Smooth muscle cell (in vitro differentiated cells): ENCODE results near the gene RNF130. TPM values are rescaled to one million over a fixed set of nuclear protein-coding genes. Genes with fewer than 3 reads are reported as not detected.

Source experiments
- DNase-seq: peaks from one replicate; lab custom pipeline; 2025; ENCODE audit not compliant: unreplicated experiment; lab: John Stamatoyannopoulos, UW
- H2AFZ ChIP-seq: fragments of 200-600 bp; sonication (generic); 2 replicates; pipeline ENCODE4 v1.6.0; 2016; ENCODE audit warnings: antibody characterized with exemption, low read depth, mild to moderate bottlenecking
- H3F3A ChIP-seq: fragments of 200-600 bp; sonication (generic); 2 replicates; pipeline ENCODE4 v1.6.0; 2017; ENCODE audit warnings: antibody characterized with exemption, low read depth
- H3K27ac ChIP-seq: fragments of 200-600 bp; sonication (generic); 2 replicates; pipeline ENCODE4 v1.5.1; 2016; ENCODE audit warnings: low read depth, mild to moderate bottlenecking
- H3K27me3 ChIP-seq: fragments of 200-600 bp; sonication (generic); 2 replicates; pipeline ENCODE4 v1.6.1; 2016; ENCODE audit warnings: low read depth, mild to moderate bottlenecking
- H3K36me3 ChIP-seq: fragments of 200-600 bp; sonication (generic); 2 replicates; pipeline ENCODE4 v1.5.1; 2016; ENCODE audit warnings: low read depth
- H3K4me1 ChIP-seq: fragments of 200-600 bp; sonication (generic); 2 replicates; pipeline ENCODE4 v1.5.1; 2016; ENCODE audit warnings: low read depth
- H3K4me2 ChIP-seq: fragments of 200-600 bp; sonication (generic); 2 replicates; pipeline ENCODE4 v1.6.0; 2016; ENCODE audit warnings: mild to moderate bottlenecking
- H3K4me3 ChIP-seq: fragments of 200-600 bp; sonication (generic); 2 replicates; pipeline ENCODE4 v1.5.1; 2016; ENCODE audit warnings: mild to moderate bottlenecking
- H3K79me2 ChIP-seq: fragments of 200-600 bp; sonication (generic); 2 replicates; pipeline ENCODE4 v1.6.0; 2016; ENCODE audit warnings: low read depth, mild to moderate bottlenecking
- H3K9ac ChIP-seq: fragments of 200-600 bp; sonication (generic); 2 replicates; pipeline ENCODE4 v1.6.0; 2016; ENCODE audit warnings: low read depth
- H3K9me3 ChIP-seq: fragments of 200-600 bp; sonication (generic); replicated peaks from 2 replicates; pipeline ENCODE4 v1.5.1; 2016; ENCODE audit warnings: low read depth
- H4K20me1 ChIP-seq: fragments of 200-600 bp; sonication (generic); 2 replicates; pipeline ENCODE4 v1.6.0; 2016; ENCODE audit warnings: low read depth
- CTCF ChIP-seq: fragments of 200-600 bp; sonication (generic); IDR thresholded peaks from 2 replicates; pipeline ENCODE4 v1.5.1; 2017; ENCODE audit warnings: borderline replicate concordance, mild to moderate bottlenecking, antibody characterized with exemption; ENCODE audit not compliant: insufficient read depth, poor library complexity, severe bottlenecking
- WGBS: methylation state at CpG from one replicate; pipeline ENCODE4 v1.1.7; 2016; ENCODE audit warnings: low lambda C conversion rate; 5-methylcytosine and 5-hydroxymethylcytosine counted together
- polyA plus RNA-seq: library from polyadenylated mRNA; unstranded; fragments of >200 nt; fragmentation: Nextera tagmentation; extraction: Ambion mirVana; gene quantifications from 2 replicates; pipeline ENCODE4 v1.2.1, GENCODE V29; 2016
- total RNA-seq: library from RNA; depleted of rRNA; stranded (reverse); fragments of >200 nt; gene quantifications from 2 replicates; pipeline ENCODE4 v1.2.3, GENCODE V29; 2014

RNF130 gene
- total and polyA plus RNA-seq, 2 experiments from 2014 or later: 32.4 to 37.5 TPM

- DNase-seq: no peak
- Histone ChIP-seq H4K20me1 (no peaks in the 10 kb centered on the region), H3K9ac (no peak overlapping the region), H3K79me2 (no peaks in the 10 kb centered on the region), H3K27ac (no peak overlapping the region), H3F3A (no peaks in the 10 kb centered on the region), H3K9me3 (no peaks in the 10 kb centered on the region), H3K36me3 (no peaks in the 10 kb centered on the region), H3K4me1 (peaks cover 19% of the 10 kb centered on the region), H2AFZ (no peak overlapping the region), H3K27me3 (no peaks in the 10 kb centered on the region), H3K4me3 (no peak overlapping the region), H3K4me2 (no peak overlapping the region)
- no peak for TF ChIP-seq CTCF
- WGBS: 46% methylated on average over 10 of the region's 10 CpGs
These were observed 12.0 kb upstream of the RNF130 start for GRCh38 chr5:180083529-180084060.

DNA sequence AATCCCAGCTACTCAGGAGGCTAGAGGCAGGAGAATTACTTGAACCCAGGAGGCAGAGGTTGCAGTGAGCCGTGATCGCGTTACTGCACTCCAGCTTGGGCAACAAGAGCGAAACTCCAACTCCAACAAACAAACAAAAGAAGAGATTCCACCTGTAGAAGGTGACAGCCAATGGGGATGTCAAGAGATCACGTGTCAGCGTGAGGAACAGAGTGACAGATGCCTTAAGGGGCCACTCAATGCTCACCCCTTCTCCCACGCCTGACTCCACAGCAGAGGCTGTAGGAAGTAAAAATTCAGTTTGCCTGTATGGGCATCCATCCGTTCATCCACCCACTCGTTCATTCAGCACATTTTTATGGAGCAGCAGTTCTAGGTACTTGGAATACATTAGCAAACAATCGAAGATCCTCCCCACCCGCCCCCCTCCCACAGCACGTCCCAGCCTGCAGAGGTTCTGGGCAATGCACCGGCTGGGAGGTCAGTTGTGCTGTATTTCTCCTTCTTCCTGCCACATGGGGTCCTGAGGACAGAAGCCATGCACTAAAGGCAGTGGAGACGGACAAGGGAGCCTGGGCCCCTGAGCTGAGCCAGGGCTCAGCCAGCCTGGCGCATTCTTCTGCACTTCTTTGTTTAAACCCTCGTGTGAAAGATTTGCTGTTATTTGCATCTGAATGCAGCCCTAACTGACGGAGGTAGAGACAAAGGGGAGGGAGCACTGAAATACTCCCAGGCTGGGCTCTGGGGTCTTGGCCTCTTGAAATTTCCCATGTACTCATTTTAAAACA lies 11.3 kb upstream of the RNF130 start:
- Histone ChIP-seq H2AFZ (no peak overlapping the region), H3K9ac (no peak overlapping the region), H3K27ac (no peak overlapping the region), H4K20me1 (no peaks in the 10 kb centered on the region), H3K36me3 (no peaks in the 10 kb centered on the region), H3K4me3 (no peak overlapping the region), H3K4me2 (no peak overlapping the region), H3K27me3 (no peaks in the 10 kb centered on the region), H3F3A (no peaks in the 10 kb centered on the region), H3K79me2 (no peaks in the 10 kb centered on the region), H3K4me1 (peaks cover 19% of the 10 kb centered on the region), H3K9me3 (no peaks in the 10 kb centered on the region)
- no peak for DNase-seq
- no peak for TF ChIP-seq CTCF
- 47% methylated on average over 16 of the region's 17 CpGs for WGBS

DNA sequence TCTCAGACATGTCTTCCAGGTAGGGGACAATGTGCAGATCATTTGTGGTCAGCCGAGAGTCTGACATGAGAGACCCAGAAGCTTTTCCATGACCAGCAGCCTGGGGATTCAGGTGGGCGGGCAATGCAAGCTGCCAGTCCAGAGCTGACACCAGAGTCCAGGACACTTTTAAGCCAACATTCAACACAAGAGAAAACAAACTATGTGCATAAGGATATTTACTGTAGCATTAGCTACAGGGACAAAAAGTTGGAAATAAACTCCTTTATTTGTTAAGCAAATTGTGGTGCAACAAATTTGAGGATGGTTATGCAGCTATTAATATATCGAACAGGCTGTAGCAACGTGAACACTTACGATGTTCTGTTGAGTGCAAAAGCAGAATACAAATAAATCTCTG lies 9.9 kb upstream of the RNF130 start:
- no peak overlapping the region for H3K9ac ChIP-seq
- no peaks in the 10 kb centered on the region for H4K20me1 ChIP-seq
- TF ChIP-seq CTCF: no peak
- DNase-seq: no peak
- no peak overlapping the region for H3K27ac ChIP-seq
- no peaks in the 10 kb centered on the region for H3K9me3 ChIP-seq
- H2AFZ ChIP-seq: no peak overlapping the region
- no peaks in the 10 kb centered on the region for H3K36me3 ChIP-seq
- no peaks in the 10 kb centered on the region for H3K27me3 ChIP-seq
- H3K4me1 ChIP-seq: peaks cover 19% of the 10 kb centered on the region
- H3F3A ChIP-seq: no peaks in the 10 kb centered on the region
- H3K4me3 ChIP-seq: no peak overlapping the region
- H3K4me2 ChIP-seq: no peak overlapping the region
- H3K79me2 ChIP-seq: no peaks in the 10 kb centered on the region
- WGBS: 90% methylated on average over 5 of the region's 5 CpGs
